Inflammatory macrophage (primary cell): ENCODE measurements around the gene TBC1D10A.

Experiments used
- DNase-seq, 2 donors: peaks; one replicate each; pipeline ENCODE4 v3.0.0-alpha.2; 2020 to 2022

Gene TBC1D10A

DNA sequence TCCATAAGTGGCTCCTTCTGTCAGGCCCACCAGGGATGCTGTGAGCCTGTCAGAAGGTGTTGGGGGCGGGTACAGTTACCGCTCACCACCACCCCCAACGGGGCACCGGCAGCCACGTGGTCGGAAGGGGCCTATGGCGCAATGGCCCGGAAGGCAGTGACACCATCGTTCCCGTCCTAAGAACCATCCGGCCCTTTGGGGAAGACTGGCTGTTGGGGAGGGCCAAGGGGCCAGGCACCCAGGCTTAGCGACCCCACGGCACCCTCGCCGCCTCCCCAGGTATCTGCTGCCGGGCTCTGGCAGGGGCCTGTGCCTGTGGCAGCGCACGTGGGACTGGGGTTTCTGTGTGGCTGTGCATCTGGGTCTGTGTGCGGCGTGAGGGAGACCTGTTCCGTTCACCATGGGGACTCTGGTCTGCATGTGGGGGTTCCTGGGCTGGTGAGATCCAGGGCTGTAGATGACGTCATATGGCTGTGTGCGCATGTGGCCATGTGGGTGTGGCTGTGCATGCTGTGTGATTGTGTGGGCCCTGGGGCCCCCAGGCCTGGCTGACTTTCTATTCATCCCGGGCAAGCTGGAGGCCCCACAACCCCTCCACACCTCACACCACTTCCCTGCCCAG, 60.8 kb downstream of the TBC1D10A start:
- peak; percentile 78 for DNase-seq

DNA sequence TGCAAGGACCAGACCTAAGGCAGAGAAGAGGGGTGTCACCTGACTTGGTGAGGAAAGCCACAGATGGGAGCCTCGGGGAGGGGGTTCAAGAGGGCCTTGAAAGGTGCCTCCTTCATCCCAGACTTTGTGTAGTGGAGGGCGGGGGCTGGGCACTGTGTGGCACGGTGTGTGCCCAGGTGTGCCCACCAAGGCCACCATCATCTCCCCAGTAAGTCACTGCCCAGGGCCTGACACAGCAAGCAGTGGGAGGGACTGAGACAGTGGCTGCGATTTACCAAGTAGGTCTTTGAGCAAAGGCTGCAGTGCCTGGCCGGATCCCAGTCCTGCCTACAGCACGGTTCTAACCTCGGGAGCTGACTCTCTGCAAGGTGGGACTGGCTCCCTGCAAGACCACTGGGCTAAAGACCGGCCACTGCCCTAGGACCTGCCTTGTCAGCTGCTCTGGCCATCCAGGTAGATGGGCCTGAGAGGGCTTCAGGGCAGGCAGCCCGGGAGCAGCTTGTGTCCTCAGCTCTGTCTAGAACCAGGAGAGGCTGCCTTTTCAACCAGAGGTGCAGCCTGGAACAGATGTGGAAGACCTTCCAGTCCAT, 61.5 kb downstream of the TBC1D10A start:
- no peak for DNase-seq

DNA sequence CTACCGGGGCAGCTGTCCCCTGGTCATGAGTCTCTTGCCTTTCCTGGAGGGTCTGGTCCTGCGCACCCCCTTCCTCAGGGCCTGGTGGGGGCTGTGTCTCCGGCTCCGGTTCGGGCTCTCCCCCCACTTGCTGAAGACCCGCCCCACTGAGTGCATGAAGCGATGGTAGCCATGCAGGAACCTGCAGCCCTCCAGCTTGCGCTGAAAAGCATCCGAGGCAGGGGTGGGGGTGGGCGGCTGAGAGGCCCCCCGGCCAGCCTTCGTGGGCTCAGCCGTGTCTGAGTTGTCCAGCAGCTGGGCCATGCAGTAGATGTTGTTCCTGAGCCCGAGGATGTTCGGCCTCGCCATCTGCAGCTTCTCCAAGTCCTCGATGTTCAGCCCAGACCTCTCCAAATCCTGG, 62.9 kb downstream of the TBC1D10A start:
- no peak for DNase-seq

DNA sequence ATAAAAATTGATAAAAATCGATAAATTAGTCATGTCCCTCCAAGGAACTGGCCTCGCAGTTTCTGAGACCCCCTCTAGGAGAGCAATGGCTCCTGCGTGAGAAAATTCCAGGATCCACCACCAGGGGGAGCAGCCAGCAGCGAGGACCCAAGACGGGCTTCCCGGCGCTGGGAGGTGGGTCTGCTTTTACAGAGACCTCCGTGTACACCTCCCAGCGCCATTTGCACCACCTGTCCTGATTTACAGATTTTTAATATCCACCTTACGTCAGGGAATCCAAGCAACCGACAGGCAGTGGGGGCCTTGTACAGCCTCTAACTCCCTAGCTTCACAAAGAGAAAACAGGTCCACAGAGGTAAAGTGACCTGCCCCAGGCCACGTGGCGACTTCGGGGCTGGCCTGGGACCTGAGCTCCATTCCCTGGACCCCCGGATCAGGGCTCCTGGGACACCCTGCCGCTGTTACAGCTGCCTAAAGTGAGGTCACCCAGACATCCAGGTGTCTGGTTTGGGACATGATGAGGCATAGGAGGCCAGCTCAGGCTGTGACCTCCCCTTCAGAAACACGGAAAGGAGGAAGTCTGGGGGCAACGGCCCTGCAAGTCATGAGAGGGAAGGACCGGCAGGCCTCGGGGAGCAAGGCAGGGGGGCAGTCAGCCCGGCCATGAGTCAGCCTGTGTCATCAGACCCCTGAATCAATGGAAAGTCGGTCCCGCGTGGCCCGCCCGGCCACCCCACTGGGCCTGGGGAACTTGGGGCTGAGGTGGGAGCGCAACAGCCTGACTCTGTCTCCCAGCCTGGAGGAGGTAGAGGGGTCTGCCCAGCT, 63.6 kb downstream of the TBC1D10A start:
- DNase-seq, result peak; percentile 80 to 85

DNA sequence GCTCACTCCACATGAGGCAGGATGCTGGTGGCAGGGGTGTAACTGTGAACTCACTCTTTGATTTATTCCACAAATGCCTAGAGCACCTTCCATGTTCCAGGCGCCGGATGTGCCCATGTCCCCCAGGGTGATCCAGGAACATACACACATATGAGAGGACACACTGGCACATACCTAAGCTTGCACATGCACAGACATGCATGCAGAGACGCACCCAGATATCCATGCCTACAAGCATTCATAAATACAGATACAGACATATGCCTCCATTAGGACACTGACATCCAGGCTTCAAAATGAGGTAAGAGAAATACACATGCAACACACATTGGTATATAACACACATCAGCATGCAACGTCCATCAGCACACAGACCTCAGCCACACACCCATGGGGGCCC, 64.6 kb downstream of the TBC1D10A start:
- no peak for DNase-seq

DNA sequence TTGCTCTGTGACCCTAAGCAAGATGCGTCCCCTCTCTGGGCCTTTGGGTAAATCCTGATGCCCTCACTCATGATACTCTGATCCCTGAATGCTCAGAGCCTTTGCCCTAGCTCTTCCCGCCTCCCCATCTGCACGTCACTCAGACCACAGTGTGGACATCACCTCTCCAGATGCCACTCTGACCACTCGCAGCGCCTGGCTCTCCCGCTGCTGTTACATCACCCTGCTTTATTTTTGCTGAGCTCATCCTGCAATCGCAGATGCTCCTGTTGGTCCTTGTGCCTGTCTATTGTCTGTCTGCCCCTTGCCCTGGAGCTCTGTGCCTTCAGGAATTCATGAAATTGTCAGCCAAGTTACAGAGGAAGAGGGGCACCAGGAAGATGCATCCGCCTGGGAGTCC, 65.6 kb downstream of the TBC1D10A start:
- peak; percentile 66 to 71 for DNase-seq

DNA sequence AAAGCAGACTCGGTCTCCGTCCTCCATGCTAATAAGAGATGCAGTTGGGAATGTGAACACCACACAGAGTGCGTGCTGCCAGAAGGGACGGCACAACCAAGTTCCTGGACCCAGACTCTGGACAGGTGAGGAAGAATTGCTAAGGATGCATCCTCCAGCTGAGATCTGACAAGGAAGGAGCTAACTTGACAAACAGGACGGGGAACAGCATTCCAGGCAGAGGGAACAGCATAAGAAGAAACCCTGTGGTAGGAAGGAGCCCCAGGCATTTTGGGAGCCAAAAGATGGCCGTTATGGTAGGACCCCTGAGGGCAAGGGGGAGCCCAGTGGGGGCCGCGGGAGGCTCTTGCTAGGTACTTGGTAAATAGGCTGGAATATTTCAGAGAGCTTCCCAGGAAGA, 66.1 kb downstream of the TBC1D10A start:
- DNase-seq, result no peak

DNA sequence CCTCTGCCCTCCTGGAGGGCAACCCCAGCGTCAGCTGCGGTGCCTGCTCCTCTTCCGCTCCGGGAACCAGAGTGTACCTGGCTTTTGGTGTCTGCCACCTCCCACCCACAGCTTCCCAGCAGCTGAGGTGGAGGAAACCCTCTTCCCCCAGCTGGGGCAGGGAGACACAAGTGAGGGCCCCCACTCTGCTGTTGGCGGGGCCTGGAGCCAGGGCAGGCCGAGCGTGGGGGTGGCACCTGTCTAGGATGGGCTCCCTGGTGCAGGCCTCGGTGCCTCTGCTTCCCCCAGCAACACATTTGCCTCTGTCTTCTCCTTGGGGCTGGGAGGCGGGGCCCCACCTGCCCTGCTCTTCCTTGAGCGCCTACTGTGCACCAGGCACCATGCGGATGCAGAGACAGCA, 66.5 kb downstream of the TBC1D10A start:
- no peak for DNase-seq

DNA sequence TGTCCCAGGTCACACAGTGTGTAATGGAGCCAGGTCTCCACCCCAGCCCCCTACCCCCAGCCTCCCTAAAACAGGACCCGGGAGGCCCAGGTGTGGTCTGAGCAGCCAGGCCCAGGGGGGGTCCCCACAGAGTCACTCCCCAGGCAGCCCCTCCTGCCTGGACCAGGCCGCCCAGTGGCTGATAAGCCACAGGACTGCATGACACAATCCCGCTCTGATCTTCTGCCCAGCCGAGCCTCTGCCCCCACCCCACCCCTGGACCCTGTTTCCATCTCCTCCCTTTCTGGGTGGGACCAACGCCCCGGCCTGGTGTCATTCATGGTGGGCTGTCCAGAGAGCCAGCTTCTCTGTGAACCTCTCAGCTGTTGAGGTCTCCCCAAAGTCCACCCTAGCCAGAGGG, 72.4 kb downstream of the TBC1D10A start:
- DNase-seq, result no peak

DNA sequence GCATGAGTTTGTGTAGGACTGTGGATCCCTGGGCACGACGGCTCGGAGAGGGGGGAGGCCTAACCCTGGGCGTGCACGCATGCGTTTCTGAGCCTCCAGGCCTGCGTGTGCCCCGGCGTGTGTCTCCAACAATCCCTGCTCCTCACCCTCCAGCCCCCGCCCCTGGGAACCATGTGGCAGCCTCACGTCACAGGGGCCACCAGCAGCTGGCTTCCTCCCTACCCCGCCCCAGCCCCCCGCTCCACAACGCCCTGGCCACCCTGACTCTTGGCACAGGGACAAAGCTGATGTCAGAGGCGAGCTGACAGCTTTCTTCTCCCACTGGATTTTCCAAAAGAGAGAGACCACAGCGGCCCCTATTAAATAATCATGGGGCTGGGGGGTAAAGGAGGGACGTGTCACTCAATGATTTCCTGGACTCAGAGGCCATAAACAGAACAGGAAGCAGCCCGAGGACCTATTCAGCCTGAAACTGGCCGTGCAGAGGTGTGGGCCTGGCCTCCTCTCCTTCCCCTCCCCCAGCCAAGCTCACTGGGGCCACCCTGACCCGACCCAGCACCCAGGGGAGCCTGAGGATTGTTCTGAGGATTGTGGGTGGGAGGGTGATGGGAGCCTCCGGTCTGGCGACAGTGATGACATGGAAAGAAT, 73.4 kb downstream of the TBC1D10A start:
- DNase-seq, result no peak

DNA sequence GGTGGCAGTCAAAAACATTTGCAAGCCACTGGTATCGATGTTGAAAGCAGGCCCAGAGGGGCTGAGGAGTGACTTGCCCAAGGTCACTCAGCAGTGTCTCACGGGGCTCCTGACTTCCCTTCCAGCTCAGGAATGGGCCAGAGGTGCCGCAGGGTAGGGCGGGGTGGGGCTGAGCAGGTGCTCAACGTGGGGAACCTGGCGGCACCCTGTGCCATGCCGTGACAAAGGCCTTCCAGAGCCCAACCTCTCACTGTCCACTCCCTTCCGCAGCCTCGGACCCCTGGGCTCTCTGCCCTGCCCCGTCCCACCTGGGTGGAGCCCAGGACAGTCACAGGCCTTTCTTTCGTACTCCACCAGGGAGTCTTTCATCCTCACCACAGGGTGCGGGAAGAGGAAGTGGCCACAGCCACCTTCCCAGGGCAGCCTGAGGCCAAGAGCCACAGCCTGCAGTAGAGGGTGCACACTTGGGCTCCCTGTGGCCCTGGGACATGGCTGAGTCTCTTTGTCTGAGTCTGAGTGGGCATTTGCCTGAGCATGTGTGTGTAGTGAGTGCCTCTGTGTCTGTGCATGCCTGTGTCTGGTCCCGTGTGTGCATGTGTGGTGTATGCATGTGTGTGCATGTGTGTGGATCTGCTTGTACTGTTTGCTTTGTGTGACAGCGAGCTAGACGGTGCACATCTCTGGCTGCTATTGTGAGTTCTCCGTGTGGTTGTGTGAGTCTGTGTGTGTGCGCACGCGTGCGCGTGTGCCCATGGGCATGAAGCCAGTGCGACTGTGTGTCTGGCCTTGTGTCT, 74.1 kb downstream of the TBC1D10A start:
- DNase-seq, result peak in 1 of 2 donors; percentile 53

DNA sequence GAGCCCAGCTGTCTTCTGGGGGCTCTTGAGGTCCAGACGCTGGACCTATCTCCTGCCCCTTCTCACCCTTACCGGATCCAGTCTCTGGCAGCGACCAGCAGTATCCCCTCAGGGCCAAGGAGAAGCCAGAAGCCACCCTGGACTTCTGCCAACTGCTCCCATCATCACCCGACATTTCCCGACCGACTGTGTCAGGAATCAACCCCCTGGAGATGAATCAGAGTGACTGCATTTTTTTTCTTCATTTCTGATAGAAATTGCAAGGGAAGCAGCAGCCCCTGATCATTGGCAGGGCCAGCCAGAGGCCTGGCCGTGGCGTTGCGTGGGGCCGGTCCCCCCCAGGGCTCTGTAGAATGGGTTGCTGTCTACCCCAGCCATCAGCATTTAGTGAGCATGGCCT, 75.0 kb downstream of the TBC1D10A start:
- DNase-seq, result no peak

DNA sequence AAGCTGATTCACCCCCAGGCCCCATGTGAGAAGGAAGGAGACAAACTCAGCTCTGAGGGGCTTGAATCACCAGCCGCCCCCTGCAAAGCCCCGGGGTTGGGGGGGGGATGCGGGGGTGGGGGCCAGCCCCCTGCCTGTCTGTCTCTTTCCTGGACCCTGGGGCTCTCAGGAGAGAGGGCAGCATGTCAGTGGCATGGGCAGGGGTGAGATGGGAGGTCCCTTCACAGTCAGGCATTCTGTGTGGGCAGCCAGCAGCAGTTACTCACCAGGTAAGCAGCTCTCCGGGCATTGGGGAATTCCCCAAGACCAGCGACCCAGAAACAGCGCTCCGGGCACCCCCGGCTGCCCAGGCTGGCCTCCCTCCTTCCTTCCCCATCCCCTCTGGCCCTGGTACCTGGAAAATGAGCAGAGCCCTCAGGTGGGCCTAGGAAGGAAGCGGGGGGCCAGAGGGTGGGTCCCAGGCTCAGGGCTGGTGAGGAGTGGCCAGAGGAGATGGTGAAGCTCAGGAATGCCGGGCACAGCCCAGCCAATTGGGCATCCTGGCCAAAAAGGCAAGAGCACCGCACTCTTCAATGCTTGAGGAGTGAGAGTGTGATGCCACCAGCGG, 76.0 kb downstream of the TBC1D10A start:
- DNase-seq, result no peak

DNA sequence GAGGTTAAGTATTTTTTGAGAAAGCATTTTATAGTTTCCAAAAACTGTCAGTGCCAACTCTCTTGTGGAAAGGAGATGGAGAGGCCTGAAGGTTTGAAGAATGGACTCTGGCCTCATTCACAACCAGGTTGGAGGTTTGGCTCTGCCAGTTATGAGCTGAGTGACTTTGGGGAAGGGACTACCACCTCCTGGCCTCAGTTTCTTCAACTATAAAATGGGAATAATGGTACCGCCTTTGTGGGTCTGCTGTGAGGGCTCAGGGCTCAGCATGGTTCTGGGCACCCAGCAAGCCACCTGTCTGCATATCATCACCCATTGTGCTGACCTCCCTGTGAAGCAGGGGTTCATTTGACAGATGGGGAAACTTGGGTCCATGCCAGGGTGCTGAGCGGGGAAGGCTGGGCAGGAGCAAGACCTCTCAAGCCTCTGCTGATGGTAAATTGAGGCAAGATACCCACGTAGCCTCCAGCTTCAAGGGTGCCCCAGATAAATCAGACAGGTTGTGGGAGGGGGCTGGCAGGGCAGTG, 76.6 kb downstream of the TBC1D10A start:
- no peak for DNase-seq

DNA sequence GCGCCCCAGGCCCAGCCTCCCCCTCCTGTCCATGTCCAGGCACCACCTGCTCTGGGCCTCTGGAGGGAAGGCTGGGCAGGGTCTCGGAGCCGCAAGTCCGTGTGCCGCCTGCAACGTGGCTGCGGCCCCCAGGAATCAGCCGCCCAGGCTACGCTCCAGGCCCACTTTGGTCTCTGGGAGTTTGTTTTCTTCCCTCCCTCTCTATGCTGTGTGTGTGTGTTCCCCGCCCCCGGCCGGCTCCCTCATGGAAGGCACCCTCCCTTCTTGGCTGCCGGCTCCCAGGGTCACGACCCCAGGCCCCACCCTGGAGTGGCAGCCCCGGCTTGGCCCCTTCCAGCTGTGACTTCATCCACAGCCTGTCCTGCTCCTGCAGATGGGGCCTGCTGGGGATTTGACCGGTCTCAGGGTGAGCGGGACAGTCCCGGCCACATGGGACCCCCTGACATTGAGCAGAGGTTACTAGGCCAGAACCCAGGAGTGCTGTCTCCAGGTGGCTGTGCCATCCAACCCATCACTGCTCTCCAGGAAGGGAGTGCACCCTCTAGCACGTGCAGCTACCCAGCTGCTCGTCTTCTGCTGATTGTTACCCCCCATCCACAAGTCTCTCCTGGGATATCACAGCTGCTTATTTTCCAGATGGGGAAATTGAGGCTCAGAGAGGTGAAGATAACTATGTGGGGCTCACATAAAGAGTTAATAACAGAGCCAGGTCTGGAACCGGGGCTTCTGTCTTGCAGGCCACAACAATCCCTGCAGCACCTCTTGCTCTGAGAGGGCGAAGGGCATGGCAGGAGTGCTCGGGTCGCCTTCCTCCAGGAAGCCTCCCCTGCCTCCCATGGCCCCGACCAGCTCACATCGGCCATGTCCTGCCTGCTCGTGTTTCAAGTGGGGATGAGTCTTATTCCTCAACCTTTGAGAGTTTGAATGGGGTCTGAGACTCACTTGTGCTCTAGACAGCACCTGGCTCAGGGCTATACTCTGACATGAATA, 77.4 kb downstream of the TBC1D10A start:
- DNase-seq, result no peak

DNA sequence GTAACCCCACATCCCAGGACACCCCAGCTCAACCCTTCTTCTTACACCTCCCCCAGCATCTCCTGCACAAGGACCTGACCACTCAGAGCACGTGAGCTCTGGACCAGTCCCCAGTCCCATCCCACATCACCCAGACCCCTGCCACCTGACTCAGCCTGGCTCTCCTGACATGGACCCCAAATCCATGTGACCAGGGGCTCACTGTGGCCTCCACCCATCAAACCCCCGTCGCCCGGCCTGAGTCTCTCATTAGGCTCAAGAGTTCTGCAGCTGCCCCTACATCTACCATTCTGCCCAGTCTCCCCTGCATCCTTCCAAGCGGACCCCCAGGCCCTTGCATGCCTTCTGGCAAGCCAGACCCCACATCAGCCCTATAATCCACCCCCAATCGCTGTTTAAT, 78.3 kb downstream of the TBC1D10A start:
- DNase-seq, result no peak

DNA sequence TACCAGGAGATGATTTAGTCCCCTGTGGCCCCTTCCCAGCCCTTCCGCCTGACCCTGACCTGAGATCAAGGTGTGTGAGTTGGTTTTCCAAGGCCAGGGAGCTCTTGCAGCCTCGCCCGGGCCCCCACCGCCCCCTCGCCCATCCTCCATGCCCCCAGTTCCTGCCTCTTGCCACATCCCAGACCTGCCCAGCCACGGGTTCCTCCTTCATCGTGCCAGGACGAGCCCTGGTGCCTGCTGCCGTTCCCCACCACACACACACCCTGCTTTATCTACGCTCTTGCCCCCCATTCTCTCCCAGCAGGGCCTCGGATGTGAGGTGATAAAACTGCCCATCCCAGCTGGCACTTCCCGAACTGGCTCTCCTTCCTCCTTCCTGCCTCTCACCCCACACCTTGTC, 78.8 kb downstream of the TBC1D10A start:
- no peak for DNase-seq

DNA sequence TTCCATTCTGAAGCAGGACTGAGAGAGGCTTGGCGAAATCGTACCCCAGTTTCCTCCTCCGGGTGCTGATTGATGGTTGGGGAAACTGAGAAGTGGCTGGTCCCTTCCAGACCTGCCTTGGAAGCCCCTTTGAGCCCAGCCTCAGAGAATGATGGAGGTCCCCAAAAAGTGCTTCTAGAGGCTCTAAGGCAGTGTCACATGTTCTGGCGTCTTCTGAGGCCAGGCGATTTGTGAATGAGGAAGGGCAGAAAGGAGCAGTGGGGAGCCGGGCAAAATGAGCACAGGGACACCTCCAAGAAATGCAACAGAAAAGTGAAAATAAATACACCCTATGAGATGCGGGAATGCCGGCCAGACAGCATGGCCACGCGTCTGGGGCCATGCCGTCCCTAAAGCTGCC, 79.2 kb downstream of the TBC1D10A start:
- peak in 1 of 2 donors; percentile 24 for DNase-seq

DNA sequence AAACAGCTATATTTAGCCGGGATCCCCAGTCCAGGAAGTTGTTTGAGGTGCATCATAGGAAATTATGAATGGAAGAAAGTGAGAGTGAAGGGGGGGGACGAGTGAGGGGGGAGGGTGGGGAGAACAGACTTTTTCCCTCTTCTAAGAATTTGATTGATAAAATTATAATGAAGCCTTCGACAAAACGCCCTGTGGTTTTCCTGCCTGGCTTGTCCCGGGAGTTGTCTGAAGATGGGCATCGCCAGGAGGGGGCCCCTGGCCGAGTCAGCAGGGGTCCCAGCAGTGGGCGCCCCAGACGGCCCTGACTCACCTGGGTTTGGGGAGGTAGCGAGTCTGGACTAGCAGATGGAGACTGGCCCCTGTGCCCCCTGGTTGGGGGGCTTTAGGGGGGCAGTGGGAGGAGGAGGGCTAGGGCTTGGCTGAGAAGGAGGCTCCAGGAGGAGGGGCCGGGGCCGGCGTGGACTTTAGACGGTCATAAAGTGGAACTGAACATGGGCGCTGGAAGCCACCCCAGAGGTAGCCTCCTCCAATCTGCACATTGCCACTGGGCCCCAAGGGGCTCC, 79.8 kb downstream of the TBC1D10A start:
- no peak for DNase-seq
